ENCODE measurements around the gene MAP1S. TPM values are rescaled to one million over a fixed set of nuclear protein-coding genes. Genes with fewer than 3 reads are reported as not detected.
A peak's percentile ranks its signal among the peaks of the same experiment; 100 is the strongest.

The MAP1S gene
- 30.5 TPM for polyA plus RNA-seq (2013, experiment 1 of 2)
- 31.4 TPM for polyA plus RNA-seq (2013, experiment 2 of 2)

- H2BK120ac ChIP-seq (ENCODE audit: low read depth, low read length), result peak within 1 kb of the TSS; percentile 78
- H3K4ac ChIP-seq (ENCODE audit: low read depth in 1 of 2, low read length in 2 of 2), result peak within 1 kb of the TSS; percentile 9 to 69
- peak within 1 kb of the TSS in 1 of 2 experiments; percentile 76 for H2BK12ac ChIP-seq (ENCODE audit: low read length in 2 of 2)
- peak; percentile 65 for DNase-seq
- H2BK5ac ChIP-seq (ENCODE audit: low read depth, low read length, poor library complexity, severe bottlenecking), result no peak within 1 kb of the TSS
- peak within 1 kb of the TSS; percentile 12 for H2BK15ac ChIP-seq (ENCODE audit: low read depth, poor library complexity, severe bottlenecking)
- H3K9me3 ChIP-seq (ENCODE audit: control insufficient read depth, low read length), result no peaks in the 10 kb centered on the region
- 5% methylated on average over 36 of the region's 53 CpGs for WGBS
- no peak within 1 kb of the TSS for H2AK5ac ChIP-seq (ENCODE audit: low read length, severe bottlenecking)
- H4K8ac ChIP-seq (ENCODE audit: low read length), result peak within 1 kb of the TSS; percentile 83
- H3K23ac ChIP-seq (ENCODE audit: low read length in 2 of 2), result no peak within 1 kb of the TSS
- peaks cover 0 to 23% of the 10 kb centered on the region in 2 experiments for H3K36me3 ChIP-seq (ENCODE audit: control insufficient read depth in 1 of 2, insufficient read depth in 2 of 2, low read depth in 1 of 2, low read length in 2 of 2)
- H3K79me1 ChIP-seq (replicated peaks; ENCODE audit: low read length, poor library complexity, severe bottlenecking), result peaks cover 23% of the 10 kb centered on the region
- H2AFZ ChIP-seq (ENCODE audit: low read depth, low read length), result peak within 1 kb of the TSS; percentile 90
- peak within 1 kb of the TSS in 1 of 2 experiments; percentile 54 for H3K18ac ChIP-seq (ENCODE audit: low read depth in 1 of 2, low read length in 2 of 2)
- H3K27me3 ChIP-seq (ENCODE audit: control insufficient read depth in 1 of 2, insufficient read depth in 1 of 2, low read length in 2 of 2), result no peaks in the 10 kb centered on the region
- no peak within 1 kb of the TSS for H3K27ac ChIP-seq (ENCODE audit: low read length, poor library complexity, severe bottlenecking)
- H3K9ac ChIP-seq (ENCODE audit: low read length), result peak within 1 kb of the TSS; percentile 87
- H3K4me3 ChIP-seq (ENCODE audit: insufficient read depth in 1 of 2, low read depth in 1 of 2, low read length in 2 of 2), result peak within 1 kb of the TSS; percentile 72 to 99
- H4K91ac ChIP-seq (ENCODE audit: low read length), result peak within 1 kb of the TSS; percentile 40
- peak within 1 kb of the TSS in 1 of 2 experiments; percentile 19 for H3K14ac ChIP-seq (ENCODE audit: low read length in 2 of 2)
- peaks cover 24% of the 10 kb centered on the region for H3K4me1 ChIP-seq (ENCODE audit: control insufficient read depth, insufficient read depth, low read depth, low read length)
- H3K4me2 ChIP-seq (ENCODE audit: low read length, poor library complexity, severe bottlenecking), result peak within 1 kb of the TSS; percentile 85
Measured at GRCh38 chr19:17718947-17719711, at the start of gene MAP1S. Gene MAP1S, plus strand, starts transcription at chr19:17719480. Its CDS starts 23 bp downstream, at chr19:17719503.

- H3K4me1 ChIP-seq (ENCODE audit: control insufficient read depth, insufficient read depth, low read depth, low read length), result no peaks in the 10 kb centered on the region
- H3K9me3 ChIP-seq (ENCODE audit: control insufficient read depth, low read length), result no peaks in the 10 kb centered on the region
- no peak overlapping the region for H2BK5ac ChIP-seq (ENCODE audit: low read depth, low read length, poor library complexity, severe bottlenecking)
- H4K91ac ChIP-seq (ENCODE audit: low read length), result no peak overlapping the region
- H2AFZ ChIP-seq (ENCODE audit: low read depth, low read length), result no peak overlapping the region
- 40% methylated on average over 1 of the region's 2 CpGs for WGBS
- no peaks in the 10 kb centered on the region for H3K36me3 ChIP-seq (ENCODE audit: control insufficient read depth in 1 of 2, insufficient read depth in 2 of 2, low read depth in 1 of 2, low read length in 2 of 2)
- DNase-seq, result peak; percentile 62
- H3K23ac ChIP-seq (ENCODE audit: low read length in 2 of 2), result no peak overlapping the region
- H3K27ac ChIP-seq (ENCODE audit: low read length, poor library complexity, severe bottlenecking), result no peak overlapping the region
- H2BK15ac ChIP-seq (ENCODE audit: low read depth, poor library complexity, severe bottlenecking), result no peak overlapping the region
- no peak overlapping the region for H3K4ac ChIP-seq (ENCODE audit: low read depth in 1 of 2, low read length in 2 of 2)
- no peak overlapping the region for H2BK120ac ChIP-seq (ENCODE audit: low read depth, low read length)
- H3K79me1 ChIP-seq (replicated peaks; ENCODE audit: low read length, poor library complexity, severe bottlenecking), result no peaks in the 10 kb centered on the region
- peaks cover 7 to 36% of the 10 kb centered on the region in 2 experiments for H3K27me3 ChIP-seq (ENCODE audit: control insufficient read depth in 1 of 2, insufficient read depth in 1 of 2, low read length in 2 of 2)
- no peak overlapping the region for H2AK5ac ChIP-seq (ENCODE audit: low read length, severe bottlenecking)
- H3K9ac ChIP-seq (ENCODE audit: low read length), result no peak overlapping the region
- no peak overlapping the region for H2BK12ac ChIP-seq (ENCODE audit: low read length in 2 of 2)
- H4K8ac ChIP-seq (ENCODE audit: low read length), result no peak overlapping the region
- H3K18ac ChIP-seq (ENCODE audit: low read depth in 1 of 2, low read length in 2 of 2), result no peak overlapping the region
- H3K4me3 ChIP-seq (ENCODE audit: insufficient read depth in 1 of 2, low read depth in 1 of 2, low read length in 2 of 2), result no peak overlapping the region
- no peak overlapping the region for H3K4me2 ChIP-seq (ENCODE audit: low read length, poor library complexity, severe bottlenecking)
- no peak overlapping the region for H3K14ac ChIP-seq (ENCODE audit: low read length in 2 of 2)
Measured at GRCh38 chr19:17671906-17672305, 47.4 kb upstream of the MAP1S start.

- H3K18ac ChIP-seq (ENCODE audit: low read depth in 1 of 2, low read length in 2 of 2), result no peak overlapping the region
- no peak overlapping the region for H3K9ac ChIP-seq (ENCODE audit: low read length)
- peak overlapping the region; percentile 21 for H4K91ac ChIP-seq (ENCODE audit: low read length)
- no peak overlapping the region for H3K23ac ChIP-seq (ENCODE audit: low read length in 2 of 2)
- no peaks in the 10 kb centered on the region for H3K79me1 ChIP-seq (replicated peaks; ENCODE audit: low read length, poor library complexity, severe bottlenecking)
- no peak overlapping the region for H2BK12ac ChIP-seq (ENCODE audit: low read length in 2 of 2)
- no peaks in the 10 kb centered on the region for H3K4me1 ChIP-seq (ENCODE audit: control insufficient read depth, insufficient read depth, low read depth, low read length)
- no peak overlapping the region for H2BK15ac ChIP-seq (ENCODE audit: low read depth, poor library complexity, severe bottlenecking)
- H3K36me3 ChIP-seq (ENCODE audit: control insufficient read depth in 1 of 2, insufficient read depth in 2 of 2, low read depth in 1 of 2, low read length in 2 of 2), result no peaks in the 10 kb centered on the region
- H3K9me3 ChIP-seq (ENCODE audit: control insufficient read depth, low read length), result no peaks in the 10 kb centered on the region
- H2AFZ ChIP-seq (ENCODE audit: low read depth, low read length), result no peak overlapping the region
- no peak overlapping the region for H3K27ac ChIP-seq (ENCODE audit: low read length, poor library complexity, severe bottlenecking)
- no peak overlapping the region for H3K4me2 ChIP-seq (ENCODE audit: low read length, poor library complexity, severe bottlenecking)
- no peak overlapping the region for H4K8ac ChIP-seq (ENCODE audit: low read length)
- H3K4ac ChIP-seq (ENCODE audit: low read depth in 1 of 2, low read length in 2 of 2), result no peak overlapping the region
- H3K27me3 ChIP-seq (ENCODE audit: control insufficient read depth in 1 of 2, insufficient read depth in 1 of 2, low read length in 2 of 2), result peaks cover 19 to 45% of the 10 kb centered on the region in 2 experiments
- H2AK5ac ChIP-seq (ENCODE audit: low read length, severe bottlenecking), result no peak overlapping the region
- H3K4me3 ChIP-seq (ENCODE audit: insufficient read depth in 1 of 2, low read depth in 1 of 2, low read length in 2 of 2), result no peak overlapping the region
- H2BK120ac ChIP-seq (ENCODE audit: low read depth, low read length), result no peak overlapping the region
- 83% methylated on average over 19 of the region's 19 CpGs for WGBS
- no peak for DNase-seq
- H2BK5ac ChIP-seq (ENCODE audit: low read depth, low read length, poor library complexity, severe bottlenecking), result no peak overlapping the region
- H3K14ac ChIP-seq (ENCODE audit: low read length in 2 of 2), result no peak overlapping the region
Measured at GRCh38 chr19:17673937-17674799, 45.1 kb upstream of the MAP1S start.

- no peak overlapping the region for H3K14ac ChIP-seq (ENCODE audit: low read length in 2 of 2)
- H2AK5ac ChIP-seq (ENCODE audit: low read length, severe bottlenecking), result no peak overlapping the region
- H2AFZ ChIP-seq (ENCODE audit: low read depth, low read length), result no peak overlapping the region
- H4K8ac ChIP-seq (ENCODE audit: low read length), result no peak overlapping the region
- H3K18ac ChIP-seq (ENCODE audit: low read depth in 1 of 2, low read length in 2 of 2), result no peak overlapping the region
- no peak overlapping the region for H2BK15ac ChIP-seq (ENCODE audit: low read depth, poor library complexity, severe bottlenecking)
- H2BK120ac ChIP-seq (ENCODE audit: low read depth, low read length), result no peak overlapping the region
- H4K91ac ChIP-seq (ENCODE audit: low read length), result no peak overlapping the region
- no peak overlapping the region for H3K23ac ChIP-seq (ENCODE audit: low read length in 2 of 2)
- H3K4ac ChIP-seq (ENCODE audit: low read depth in 1 of 2, low read length in 2 of 2), result no peak overlapping the region
- no peak overlapping the region for H2BK5ac ChIP-seq (ENCODE audit: low read depth, low read length, poor library complexity, severe bottlenecking)
- no peak overlapping the region for H3K27ac ChIP-seq (ENCODE audit: low read length, poor library complexity, severe bottlenecking)
- H3K4me3 ChIP-seq (ENCODE audit: insufficient read depth in 1 of 2, low read depth in 1 of 2, low read length in 2 of 2), result no peak overlapping the region
- 75% methylated on average over 2 of the region's 2 CpGs for WGBS
- H3K9ac ChIP-seq (ENCODE audit: low read length), result no peak overlapping the region
- no peaks in the 10 kb centered on the region for H3K36me3 ChIP-seq (ENCODE audit: control insufficient read depth in 1 of 2, insufficient read depth in 2 of 2, low read depth in 1 of 2, low read length in 2 of 2)
- no peak for DNase-seq
- no peak overlapping the region for H3K4me2 ChIP-seq (ENCODE audit: low read length, poor library complexity, severe bottlenecking)
- H3K9me3 ChIP-seq (ENCODE audit: control insufficient read depth, low read length), result no peaks in the 10 kb centered on the region
- peaks cover 35 to 41% of the 10 kb centered on the region in 2 experiments for H3K27me3 ChIP-seq (ENCODE audit: control insufficient read depth in 1 of 2, insufficient read depth in 1 of 2, low read length in 2 of 2)
- H3K4me1 ChIP-seq (ENCODE audit: control insufficient read depth, insufficient read depth, low read depth, low read length), result peaks cover 6% of the 10 kb centered on the region
- no peaks in the 10 kb centered on the region for H3K79me1 ChIP-seq (replicated peaks; ENCODE audit: low read length, poor library complexity, severe bottlenecking)
- no peak overlapping the region for H2BK12ac ChIP-seq (ENCODE audit: low read length in 2 of 2)
Measured at GRCh38 chr19:17676295-17676694, 43.0 kb upstream of the MAP1S start.

Data from mesenchymal stem cell (in vitro differentiated cells and primary cell).